ENCODE results near the gene TCF7L2.

- no peak for TF ChIP-seq YY1 (IDR thresholded peaks at IDR 0.05; ENCODE audit: insufficient read depth, insufficient read length)
- no peak for TF ChIP-seq ZNF274 (IDR thresholded peaks at IDR 0.05; ENCODE audit: low read depth, low read length)
- no peak for TF ChIP-seq SUZ12 (IDR thresholded peaks at IDR 0.05; ENCODE audit: extremely low read depth, insufficient read depth, insufficient read length)
Measured at GRCh38 chr10:112912410-112912928, 37.6 kb upstream of the TCF7L2 start.

Measured in NT2/D1 (cell line).